HG02884 (cell line): Measurements from ENCODE around the gene NKD1.
"Not testable (repeated sequence)": the region's sequence is repeated elsewhere in the genome, so short reads cannot be mapped to it uniquely, and the experiment has no call there.

Source experiments
- ATAC-seq: cut with Tn5 transposase; IDR thresholded peaks from one replicate; pipeline ENCODE4 v1.9.1; 2021; ENCODE audit warnings: mild to moderate bottlenecking, moderate library complexity; ENCODE audit not compliant: unreplicated experiment

NKD1 gene

DNA sequence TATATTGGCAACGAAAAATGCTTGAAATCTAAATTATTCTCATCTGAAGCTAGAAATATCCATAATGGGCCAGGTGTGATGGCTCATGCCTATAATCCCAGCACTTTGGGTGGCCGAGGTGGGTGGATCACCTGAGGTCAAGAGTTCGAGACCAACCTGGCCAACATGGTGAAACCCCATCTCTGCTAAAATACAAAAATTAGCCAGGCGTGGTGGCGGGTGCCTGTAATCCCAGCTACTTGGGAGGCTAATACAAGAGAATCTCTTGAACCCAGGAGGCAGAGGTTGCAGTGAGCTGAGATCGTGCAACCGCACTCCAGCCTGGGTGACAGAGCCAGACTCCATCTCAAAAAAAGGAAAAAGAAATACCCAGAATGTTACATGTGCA lies 11.9 kb upstream of the NKD1 start:
- ATAC-seq, result not testable (repeated sequence)

DNA sequence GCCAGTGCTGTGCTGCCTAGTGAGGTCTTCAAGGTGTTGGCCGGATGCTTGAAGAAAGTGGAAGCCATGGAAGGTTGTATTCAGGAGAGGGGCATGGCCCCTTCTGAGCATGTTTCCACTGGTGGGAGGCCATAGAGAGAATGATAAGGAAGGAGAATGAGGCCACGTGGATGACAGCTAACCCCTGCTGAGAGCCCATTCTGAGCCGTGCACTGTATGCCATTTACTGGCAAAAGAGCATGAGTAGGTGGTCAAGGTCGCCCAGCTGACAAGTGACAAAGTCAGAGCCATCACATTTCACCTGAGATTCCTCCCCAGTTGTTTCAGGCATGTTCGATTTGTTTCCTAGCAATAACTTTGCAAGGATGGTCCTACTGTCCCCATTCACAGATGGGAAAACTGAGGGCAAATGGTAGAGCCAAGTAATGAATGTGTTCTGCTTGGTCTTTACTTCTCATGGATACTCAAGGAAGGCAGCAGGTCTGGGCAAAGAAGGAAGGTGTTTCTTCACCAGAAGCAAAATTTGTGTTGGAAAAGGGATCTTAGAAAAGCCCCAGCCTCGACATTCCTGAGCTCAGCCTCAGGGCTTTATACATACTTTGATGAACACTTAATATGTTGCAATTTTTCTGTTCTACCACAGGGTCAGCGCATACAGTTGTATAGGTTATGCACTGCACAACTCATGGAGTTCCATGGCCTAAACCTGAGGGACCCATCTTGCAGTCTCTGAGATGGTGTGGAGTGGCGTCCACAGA lies 10.5 kb upstream of the NKD1 start:
- no peak for ATAC-seq

- ATAC-seq, result no peak
Observed at GRCh38 chr16:50538411-50539052, 9.7 kb upstream of the NKD1 start.

DNA sequence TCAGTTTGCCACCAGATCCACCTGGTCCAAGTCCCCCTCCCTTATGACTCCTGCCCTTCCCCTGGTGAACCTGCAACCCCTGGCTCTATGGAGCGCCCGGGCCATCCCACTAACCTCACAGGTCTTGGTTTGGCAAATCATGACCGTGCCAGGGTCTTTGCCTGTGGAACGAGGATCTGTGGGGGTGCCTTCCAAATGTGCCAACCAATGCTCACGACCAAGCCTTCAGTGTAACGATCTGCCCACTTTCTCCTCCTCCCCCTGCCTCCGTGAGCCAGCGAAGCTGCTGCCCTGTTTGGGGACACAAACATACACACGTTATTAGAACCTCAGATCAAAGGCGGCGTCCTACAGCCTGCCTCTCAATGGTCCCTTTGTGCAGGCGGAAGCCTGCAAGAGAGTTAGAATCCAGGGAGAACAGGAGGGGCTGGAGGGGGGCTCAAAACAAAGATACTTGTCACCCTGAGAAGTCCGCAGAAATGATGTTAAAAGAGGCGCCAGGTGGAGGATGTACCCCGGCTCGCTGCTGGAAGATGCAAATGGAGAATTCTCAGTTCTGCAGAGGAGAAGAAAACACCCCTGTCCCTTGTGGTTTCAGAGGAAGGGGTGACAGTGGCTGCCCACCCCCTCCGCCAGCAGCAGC lies 9.0 kb upstream of the NKD1 start:
- no peak for ATAC-seq

GRCh38 chr16:50539822-50540710 lies 8.1 kb upstream of the NKD1 start:
- no peak for ATAC-seq

DNA sequence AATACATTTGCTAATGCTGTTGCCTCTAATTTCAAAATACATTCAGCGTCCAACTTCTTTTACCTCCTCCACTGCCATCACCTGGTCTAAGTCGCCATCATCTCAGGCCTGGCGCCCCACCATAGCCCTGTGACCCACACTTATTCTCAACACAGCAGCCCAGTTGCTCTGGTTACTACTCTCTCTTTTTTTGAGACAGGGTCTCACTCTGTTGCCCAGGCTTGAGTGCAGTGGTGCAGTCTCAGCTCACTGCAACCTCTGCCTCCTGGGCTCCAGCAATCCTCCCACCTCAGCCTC lies 7.5 kb upstream of the NKD1 start:
- no peak for ATAC-seq

DNA sequence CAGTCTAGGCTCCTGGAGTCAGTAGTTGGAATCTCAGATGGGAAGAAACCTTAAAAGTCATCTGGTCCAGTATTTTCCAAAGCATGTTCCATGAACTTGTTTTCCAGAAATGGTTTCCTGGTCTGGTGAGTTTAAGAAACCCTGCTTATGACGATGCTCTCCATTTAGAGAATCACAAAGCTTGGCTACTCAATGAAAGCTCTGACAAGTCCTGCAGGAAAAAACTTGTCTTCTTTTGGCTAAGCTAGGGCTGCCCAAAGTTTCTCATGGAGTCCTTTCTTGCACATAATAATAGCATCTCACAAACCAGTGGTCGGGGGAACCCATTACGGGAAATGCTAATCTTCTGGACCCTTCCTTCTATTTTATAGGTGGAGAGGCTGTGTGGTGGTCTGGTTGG lies 5.5 kb upstream of the NKD1 start:
- ATAC-seq, result no peak

DNA sequence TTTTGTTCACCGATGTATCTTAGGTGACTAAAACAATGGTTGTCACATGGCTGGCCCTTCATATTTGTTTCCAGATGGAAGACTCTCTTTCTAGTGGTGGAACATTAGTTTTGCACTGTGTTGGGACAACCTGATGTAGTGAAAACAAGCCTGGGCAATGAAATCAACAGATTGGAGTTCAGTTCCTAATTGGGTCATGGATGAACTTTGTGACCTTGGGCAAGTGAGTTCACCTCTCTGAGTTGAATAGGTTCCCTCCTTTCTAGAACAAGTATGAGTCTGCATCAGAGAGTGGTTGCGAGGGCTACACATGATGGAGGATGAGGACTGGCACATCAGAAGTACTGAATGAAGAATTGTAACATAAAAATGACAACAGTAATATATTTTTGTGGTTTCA lies 2.1 kb upstream of the NKD1 start:
- no peak for ATAC-seq

DNA sequence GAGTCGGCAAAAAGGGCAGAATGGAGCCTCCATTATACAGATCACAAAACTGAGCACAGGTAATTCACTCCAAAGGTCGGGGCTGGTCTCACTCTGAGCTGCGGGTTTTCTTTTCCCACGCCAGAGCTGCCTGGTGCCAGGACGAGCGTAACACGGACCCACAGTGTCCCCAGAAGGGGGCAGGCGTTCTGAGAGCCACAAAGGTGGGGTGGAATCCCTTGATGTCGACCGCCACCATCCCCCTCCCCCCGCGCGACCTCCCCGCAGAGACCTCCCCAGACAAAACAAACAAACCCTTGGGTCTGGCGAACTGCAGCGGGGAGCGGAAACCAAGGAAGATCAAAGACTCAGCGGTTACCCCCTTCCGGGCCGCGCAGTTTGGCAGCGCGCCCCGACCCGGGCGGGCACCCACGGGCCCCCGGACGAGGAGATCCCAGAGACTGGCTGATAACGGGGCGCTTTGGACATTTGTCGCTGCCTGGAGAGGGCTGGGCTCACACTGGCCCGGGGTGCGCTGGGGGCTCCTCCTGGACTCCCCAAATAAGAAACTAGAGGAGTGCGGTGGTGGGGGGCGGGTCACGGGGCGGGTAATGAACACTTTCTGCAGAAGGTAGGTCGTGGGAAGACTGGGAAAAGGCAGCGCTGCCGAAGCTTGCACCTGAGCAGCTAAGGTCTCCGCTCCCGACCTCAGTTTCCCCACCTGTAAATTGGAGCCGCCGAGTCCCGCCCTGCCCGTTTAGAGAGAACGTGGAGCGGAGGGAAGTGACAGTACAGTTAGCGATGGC lies 664 bp upstream of the NKD1 start:
- ATAC-seq, result peak; percentile 32

DNA sequence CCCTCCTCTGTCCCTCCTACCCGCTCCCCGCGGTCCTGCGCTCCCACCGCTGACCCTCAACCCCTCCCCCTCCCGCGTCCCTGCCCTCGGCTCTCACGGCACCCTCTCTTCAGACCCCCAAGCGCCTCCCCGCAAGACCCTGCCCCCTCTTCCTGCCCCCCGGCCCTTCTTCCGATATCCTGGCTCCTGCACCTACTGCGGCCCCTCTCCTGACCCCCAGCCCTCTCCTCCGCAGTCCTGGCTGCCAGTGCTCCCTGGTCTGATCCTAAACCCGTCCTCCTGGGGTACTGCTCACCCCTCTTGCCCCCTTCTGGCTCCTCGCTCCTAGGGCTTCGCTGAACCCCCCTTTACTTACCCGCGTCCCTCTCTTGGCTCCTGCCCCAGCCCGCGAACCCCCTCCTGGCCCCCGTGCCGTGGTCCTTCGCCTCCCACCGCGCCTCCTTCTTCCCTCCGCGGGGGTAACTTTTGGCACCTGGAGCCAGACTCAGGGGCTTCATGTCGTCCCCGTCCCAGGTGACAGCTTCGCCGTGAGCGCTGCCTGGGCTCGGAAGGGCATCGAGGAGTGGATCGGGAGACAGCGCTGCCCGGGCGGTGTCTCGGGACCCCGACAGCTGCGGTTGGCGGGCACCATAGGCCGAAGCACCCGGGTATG lies 839 bp downstream of the NKD1 start:
- ATAC-seq, result no peak

DNA sequence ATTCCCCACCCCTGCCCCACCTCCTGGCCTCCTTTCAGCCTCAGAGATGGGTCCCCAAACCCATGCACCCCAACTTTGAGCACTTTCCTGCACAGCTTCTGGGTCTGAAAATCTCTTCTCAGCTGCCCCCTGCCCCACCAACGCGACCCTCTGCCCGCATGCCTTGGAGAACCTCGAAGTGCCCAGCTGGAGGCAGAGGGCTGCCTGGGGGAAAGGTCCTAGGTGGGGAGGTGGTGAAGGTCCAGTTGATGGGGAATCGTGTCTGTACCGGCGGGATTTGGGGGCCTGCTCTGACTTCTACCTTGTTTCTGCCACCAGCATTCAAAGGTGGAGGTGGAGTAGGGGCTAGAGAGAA lies 1.3 kb downstream of the NKD1 start:
- no peak for ATAC-seq

GRCh38 chr16:50550035-50550434 lies 1.8 kb downstream of the NKD1 start:
- no peak for ATAC-seq

GRCh38 chr16:50550866-50551641 lies 2.9 kb downstream of the NKD1 start:
- ATAC-seq, result no peak

DNA sequence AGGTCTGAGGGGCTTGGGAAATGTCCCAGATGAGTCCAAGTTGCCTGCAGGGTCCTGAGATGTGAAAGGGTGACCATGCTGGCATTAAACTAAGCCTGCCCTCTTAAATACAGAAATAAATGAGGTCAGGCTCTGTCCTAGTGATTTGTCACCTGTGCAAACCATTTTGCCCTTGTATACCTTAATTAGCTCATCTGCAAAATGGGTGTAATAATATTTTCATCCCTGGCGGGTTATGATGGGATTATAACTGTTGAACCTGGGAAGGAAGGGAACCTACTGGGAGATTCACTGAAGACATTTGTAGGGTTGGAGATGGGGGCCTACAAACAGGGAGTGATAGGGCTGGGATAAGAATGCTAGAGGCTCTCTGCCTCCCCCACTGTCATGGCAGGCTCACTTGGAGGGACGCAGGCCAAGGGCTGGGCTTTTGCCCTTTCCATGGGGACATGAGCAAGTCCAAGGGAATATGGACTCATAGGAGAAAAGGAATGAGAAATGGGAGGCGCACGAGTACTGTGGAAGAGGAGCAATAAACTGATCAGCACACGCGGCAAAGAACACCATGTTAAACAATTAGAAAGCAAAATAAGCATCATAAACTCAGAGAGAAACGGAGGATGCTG lies 4.4 kb downstream of the NKD1 start:
- no peak for ATAC-seq

DNA sequence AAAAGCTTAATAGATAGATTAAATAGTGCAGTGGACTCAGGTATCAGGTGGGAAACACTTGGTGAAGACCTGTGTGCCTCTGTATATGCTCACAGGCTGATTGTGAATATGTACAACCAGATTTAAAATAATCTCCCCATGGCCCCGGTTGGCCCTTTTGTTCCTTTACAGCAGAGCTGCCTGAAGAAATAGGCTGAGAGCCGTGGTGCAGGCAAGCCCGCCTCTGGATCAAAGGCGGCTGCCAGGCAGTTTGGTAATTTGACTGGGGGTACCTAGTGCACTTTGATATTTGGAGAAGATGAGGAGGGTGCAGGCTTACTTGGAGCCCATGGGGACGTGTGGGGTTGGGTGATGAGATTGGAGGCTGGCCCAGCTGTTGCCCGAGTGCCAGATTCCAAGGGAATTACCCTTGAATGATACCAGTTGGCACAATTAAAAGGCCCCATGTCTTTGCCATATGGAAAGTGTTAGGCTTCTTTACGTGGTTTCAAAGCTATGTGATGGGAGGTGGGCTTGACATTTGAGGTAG lies 5.0 kb downstream of the NKD1 start:
- ATAC-seq, result no peak

DNA sequence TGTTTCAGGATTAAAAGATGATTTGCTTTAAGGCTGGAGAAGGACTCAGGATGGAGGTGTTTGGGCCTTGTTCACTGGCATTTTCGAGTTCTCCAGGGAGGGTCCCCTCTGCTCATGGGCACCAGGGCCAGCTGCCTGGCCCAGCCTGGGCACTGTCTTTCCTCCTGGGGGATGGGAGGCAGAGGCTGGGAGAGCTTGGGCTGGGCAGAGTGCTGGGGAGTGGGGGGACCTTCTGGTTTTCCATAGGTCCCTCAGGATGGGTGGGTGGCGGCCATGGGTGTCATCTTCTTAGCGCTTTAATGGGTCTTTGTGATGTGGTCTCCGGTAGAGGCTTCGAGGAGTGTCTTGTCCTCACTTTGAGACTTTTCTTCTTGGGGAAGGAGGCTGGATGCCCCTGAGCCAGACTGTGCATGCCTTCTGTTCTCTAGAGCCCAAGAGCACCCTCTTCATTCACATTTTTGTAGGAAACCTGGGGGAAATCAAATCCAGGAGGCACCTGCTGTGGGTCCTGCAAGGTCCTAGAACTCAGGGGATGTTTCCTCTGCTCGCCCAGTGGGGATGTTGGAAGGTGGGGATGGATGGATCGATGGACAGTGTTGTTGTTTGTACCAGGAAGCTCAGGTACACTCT lies 5.7 kb downstream of the NKD1 start:
- ATAC-seq, result no peak

DNA sequence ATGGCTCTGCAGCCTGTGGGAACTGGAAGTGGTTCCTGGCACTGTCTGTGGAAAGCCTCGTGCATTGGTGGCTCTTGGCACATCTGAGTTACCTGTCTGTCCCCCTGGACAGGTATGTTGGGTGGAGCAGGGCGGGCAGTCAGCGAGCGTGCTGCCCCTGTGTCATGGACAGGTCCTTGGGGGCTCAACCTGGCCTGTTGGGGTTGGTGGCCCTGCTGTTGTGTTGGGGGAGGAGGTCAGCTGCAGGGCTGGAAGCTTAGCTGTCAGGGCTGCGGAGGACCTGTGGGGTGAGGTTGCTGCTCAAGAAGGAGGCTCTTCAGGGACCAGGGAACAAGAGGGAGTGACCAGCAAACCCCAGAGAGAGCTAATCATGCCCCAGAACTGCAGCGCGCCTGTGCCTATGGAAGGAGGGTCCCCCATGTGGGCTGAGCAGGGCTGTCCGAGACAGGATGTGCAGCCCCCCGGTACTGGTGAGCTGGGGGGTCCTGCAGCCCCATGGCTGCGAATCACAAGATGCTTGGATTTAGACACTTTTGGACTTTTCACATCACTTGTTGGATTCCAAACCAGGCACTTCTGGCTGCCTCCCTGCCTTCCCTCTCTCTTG lies 7.2 kb downstream of the NKD1 start:
- no peak for ATAC-seq
